GM18502 (cell line): ENCODE results near the gene SH3PXD2B.

ENCODE experiments used
- ATAC-seq: cut with Tn5 transposase; IDR thresholded peaks from one replicate; pipeline ENCODE4 v1.9.1; 2021; ENCODE audit warnings: mild to moderate bottlenecking; ENCODE audit not compliant: unreplicated experiment, poor library complexity

The SH3PXD2B gene

GRCh38 chr5:172282272-172283019 is 171.9 kb downstream of the SH3PXD2B start:
- no peak for ATAC-seq

GRCh38 chr5:172281346-172281745 is 173.0 kb downstream of the SH3PXD2B start:
- ATAC-seq: no peak

GRCh38 chr5:172280929-172281328 is 173.4 kb downstream of the SH3PXD2B start:
- ATAC-seq: no peak

DNA sequence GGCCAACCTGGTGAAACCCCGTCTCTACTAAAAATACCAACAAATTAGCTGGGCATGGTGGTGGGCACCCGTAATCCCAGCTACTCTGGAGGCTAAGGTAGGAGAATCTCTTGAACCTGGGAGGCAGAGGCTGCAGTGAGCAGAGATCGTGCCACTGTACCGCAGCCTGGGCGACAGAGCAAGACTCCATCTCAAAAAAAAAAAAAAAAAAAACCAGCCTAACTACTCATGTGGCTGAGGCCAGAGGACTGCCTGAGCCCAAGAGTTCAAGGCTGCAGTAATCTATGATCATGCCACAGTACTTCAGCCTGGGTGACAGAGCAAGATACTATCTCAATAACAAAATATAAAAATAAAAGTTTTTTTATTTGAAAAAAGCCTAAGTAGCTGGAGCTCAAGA is 174.0 kb downstream of the SH3PXD2B start:
- no peak for ATAC-seq

GRCh38 chr5:172278356-172278755 is 176.0 kb downstream of the SH3PXD2B start:
- ATAC-seq: no peak

- ATAC-seq: no peak
Measured at GRCh38 chr5:172276214-172276613, 178.1 kb downstream of the SH3PXD2B start.
